Measurements from ENCODE around the gene APBB3. TPM values are rescaled to one million over a fixed set of nuclear protein-coding genes. Genes with fewer than 3 reads are reported as not detected.

APBB3 gene
- total and polyA plus RNA-seq, 9 of the 15 experiments (the other 6 are each of a cell fraction or from before 2014, with no cell fraction given): 0.17 to 24.3 (median 9.5) TPM

DNA sequence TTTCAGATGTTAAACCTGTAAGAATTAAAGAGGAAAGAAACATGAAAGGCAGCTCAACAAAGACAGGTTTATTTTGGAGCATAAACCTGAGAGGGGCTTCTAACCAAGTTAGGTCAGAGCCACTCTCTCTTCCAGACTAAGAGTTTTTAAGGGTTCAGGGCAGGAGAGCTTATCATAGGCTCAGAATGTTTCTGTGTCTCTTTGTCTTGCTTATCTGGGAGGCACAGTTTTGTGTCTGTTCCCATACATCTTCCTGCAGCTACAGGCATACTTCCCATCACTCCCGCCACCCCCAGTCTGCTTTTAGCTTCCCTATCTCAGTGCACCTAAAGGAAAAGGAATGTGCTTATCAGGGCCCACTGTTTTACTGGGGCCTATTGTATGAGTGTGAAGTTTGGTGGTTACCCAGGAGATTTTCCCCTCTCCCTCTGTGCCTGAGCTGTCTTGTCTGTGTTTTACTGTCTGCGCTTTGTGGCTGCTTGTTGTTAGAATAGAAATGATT, 46.7 kb upstream of the APBB3 start (continued):
- TF ChIP-seq BRCA1 (IDR thresholded peaks at IDR 0.05) (no peak), BRCA1 (CRISPR knock-in tag; IDR thresholded peaks at IDR 0.05) (no peak), TRIM24 (IDR thresholded peaks at IDR 0.05) (peak; percentile 98 to 99), ERF (CRISPR knock-in tag; IDR thresholded peaks at IDR 0.05) (no peak), CBFA2T2 (conservative IDR thresholded peaks at IDR 0.05) (peak; percentile 99), ZNF668 (CRISPR knock-in tag; IDR thresholded peaks at IDR 0.05) (no peak), RAD51 (IDR thresholded peaks at IDR 0.05; ENCODE audit: borderline replicate concordance, low read depth) (peak; percentile 47; the same call in 1 of the 2 replicates), ZBTB43 (CRISPR knock-in tag; IDR thresholded peaks at IDR 0.05) (no peak), HMBOX1 (IDR thresholded peaks at IDR 0.05) (peak; percentile 30; the same call in 1 of the 2 replicates), GABPB1 (CRISPR knock-in tag; IDR thresholded peaks at IDR 0.05) (peak; percentile 27; the same call in 1 of the 2 replicates), ZNF253 (CRISPR knock-in tag; conservative IDR thresholded peaks at IDR 0.05) (no peak), GATAD2A (IDR thresholded peaks at IDR 0.05) (0 out of 2 replicates have a peak, but pooled peaks have one; percentile 41), HLTF (IDR thresholded peaks at IDR 0.05) (peak; percentile 100), HDAC3 (IDR thresholded peaks at IDR 0.05; ENCODE audit: borderline replicate concordance, partially characterized antibody) (peak; percentile 93), ZNF217 (CRISPR knock-in tag; IDR thresholded peaks at IDR 0.05) (no peak), ELF1 (tag; IDR thresholded peaks at IDR 0.05) (no peak), TEAD1 (CRISPR knock-in tag; IDR thresholded peaks at IDR 0.05) (peak; percentile 92 to 97), DPF2 (IDR thresholded peaks at IDR 0.05) (peak; percentile 93), HMGN3 (IDR thresholded peaks at IDR 0.05; ENCODE audit: borderline replicate concordance, extremely low read depth, insufficient read length, low read depth, low read length) (peak; percentile 56), ZNF518B (CRISPR knock-in tag; IDR thresholded peaks at IDR 0.05) (no peak), MTA3 (IDR thresholded peaks at IDR 0.05; ENCODE audit: borderline replicate concordance) (peak; percentile 86; the same call in 1 of the 2 replicates)
- TF ChIP-seq, protein P1, sequence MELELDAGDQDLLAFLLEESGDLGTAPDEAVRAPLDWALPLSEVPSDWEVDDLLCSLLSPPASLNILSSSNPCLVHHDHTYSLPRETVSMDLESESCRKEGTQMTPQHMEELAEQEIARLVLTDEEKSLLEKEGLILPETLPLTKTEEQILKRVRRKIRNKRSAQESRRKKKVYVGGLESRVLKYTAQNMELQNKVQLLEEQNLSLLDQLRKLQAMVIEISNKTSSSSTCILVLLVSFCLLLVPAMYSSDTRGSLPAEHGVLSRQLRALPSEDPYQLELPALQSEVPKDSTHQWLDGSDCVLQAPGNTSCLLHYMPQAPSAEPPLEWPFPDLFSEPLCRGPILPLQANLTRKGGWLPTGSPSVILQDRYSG (tag; conservative IDR thresholded peaks at IDR 0.05; ENCODE audit: low read depth): no peak
- TF ChIP-seq, protein P2, sequence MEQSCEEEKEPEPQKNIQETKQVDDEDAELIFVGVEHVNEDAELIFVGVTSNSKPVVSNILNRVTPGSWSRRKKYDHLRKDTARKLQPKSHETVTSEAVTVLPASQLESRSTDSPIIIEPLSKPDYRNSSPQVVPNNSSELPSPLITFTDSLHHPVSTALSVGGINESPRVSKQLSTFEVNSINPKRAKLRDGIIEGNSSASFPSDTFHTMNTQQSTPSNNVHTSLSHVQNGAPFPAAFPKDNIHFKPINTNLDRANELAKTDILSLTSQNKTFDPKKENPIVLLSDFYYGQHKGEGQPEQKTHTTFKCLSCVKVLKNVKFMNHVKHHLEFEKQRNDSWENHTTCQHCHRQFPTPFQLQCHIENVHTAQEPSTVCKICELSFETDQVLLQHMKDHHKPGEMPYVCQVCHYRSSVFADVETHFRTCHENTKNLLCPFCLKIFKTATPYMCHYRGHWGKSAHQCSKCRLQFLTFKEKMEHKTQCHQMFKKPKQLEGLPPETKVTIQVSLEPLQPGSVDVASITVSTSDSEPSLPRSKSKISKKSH (CRISPR knock-in tag; IDR thresholded peaks at IDR 0.05): peak; percentile 97

Measured in K562 (cell line).